Left colon (tissue), 2 donors: Measurements from ENCODE around the gene RACGAP1. TPM values are rescaled to one million over a fixed set of nuclear protein-coding genes. Genes with fewer than 3 reads are reported as not detected.

Source experiments
- ATAC-seq: fragments of 200-7000 bp; cut with Tn5 transposase; one replicate; pipeline ENCODE4 v1.9.1; 2020; ENCODE audit warnings: mild to moderate bottlenecking, moderate library complexity
- DNase-seq, 2 donors: peaks; one replicate each; pipeline ENCODE4 v3.0.0-alpha.2; 2020
- intact Hi-C, 2 donors: fragments of 100-400 bp; cut with DNase I in 1 of 2; cut with micrococcal nuclease in 1 of 2; formaldehyde crosslinking; loops; one replicate each; pipeline versions ENCODE4 v1.11.2 to v1.14.0; 2022; cut with DNase I, micrococcal nuclease
- total RNA-seq, 2 donors: library from RNA; stranded (reverse); fragmentation: NEBNext Ultra II Directional; extraction: Animal tissue kit (Norgen Biotek cat#: 25700); gene quantifications; one replicate each; pipeline ENCODE4 v1.2.1, GENCODE V29; 2021
- donor health status: DM: no; HTN: no; CAD: no.
- donor health status: DM: yes; HTN: yes; CAD: no.

RACGAP1 gene
- total RNA-seq, 2 donors from 2014 or later, result 20.0 to 25.4 TPM

DNA sequence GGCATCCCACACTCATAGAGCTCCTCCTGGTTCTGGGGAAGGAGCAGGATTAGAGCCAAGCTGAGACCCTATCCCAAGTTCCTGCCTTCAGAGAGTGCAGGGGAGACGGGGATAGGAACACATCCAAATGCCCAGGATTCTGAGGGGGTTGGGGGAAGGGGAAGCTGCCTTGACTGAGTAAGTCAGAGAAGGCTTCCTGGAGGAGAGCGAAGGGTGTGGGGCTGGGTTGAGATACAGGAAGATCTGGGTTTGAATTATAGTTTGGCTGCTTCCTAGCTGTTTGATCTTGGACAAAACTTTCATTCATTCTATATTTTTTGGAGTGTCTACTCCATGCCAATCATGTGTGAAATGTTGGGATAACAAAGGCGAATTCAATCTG lies 82.8 kb downstream of the RACGAP1 start:
- DNase-seq, result no peak
- ATAC-seq, result no peak
- intact Hi-C loops, result no loop called here

DNA sequence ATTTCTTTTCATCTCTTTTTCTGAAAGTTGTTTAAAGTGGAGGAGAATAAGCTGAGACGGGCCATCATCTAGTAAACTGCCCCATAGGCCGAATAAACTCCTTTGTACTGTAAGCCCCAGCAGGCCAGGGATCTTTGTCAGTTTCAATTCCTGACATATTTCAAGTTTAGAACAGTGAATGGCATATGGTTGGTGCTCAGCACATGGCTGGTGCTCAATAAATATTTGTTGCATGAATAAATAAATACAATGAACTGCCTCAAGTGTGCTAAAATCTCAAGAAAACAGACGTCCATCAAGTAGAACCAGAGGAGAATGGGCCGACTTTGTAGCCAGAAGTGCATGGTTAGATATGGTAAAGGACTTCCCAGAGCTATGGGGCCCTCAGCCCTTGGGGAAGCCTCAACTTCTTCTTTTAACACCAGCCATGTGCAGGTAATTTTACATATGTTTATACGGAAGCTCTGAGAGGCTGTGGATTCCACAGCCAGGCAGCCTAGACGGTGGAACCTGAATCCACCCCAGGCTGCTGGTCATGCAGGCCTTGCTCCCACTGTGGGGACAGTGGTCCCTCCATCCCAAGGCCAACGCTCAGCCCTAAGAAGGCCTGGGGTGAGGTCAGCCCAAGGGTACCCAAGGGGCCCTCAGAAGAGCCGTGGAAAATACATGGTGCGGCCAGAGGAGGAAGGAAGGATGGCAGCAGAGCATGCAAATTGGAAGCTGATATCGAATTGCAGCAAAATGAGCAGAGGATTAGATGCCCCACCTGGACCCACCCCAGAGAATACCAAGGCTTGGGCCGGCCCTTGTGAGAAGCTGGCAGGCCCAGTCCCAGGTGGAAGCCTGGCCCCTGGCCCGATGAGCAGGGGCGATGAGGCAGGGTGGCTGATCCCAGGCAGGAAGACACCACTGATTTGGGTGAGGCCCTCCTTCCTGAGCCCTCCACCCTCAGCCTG lies 83.5 kb downstream of the RACGAP1 start:
- ATAC-seq, result no peak
- peak in 1 of 2 donors; percentile 3 for DNase-seq

DNA sequence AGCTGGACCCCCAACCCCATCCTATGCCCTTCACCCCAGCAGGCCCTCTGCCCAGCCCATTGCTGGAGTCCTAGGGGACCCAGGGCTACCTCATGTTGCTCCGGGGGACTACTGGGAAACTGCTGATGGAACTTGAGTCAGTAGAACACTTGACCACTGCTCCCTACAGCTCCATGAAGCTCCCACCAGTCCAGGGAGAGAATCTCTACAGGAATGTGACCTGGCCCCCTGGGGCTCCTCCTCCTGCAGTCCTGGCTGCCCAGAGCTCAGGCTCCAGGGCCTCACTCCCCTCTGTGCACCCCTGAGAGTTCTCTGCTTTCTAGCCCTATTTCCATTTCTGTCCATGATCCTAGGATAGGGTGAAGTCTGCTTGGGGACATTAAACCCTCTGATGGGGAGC lies 85.6 kb downstream of the RACGAP1 start:
- intact Hi-C loops, result no loop called here
- ATAC-seq (no peak), DNase-seq (no peak)

More for the DNA sequence above, 83.5 kb downstream of the RACGAP1 start:
- intact Hi-C loops, result no loop called here

DNA sequence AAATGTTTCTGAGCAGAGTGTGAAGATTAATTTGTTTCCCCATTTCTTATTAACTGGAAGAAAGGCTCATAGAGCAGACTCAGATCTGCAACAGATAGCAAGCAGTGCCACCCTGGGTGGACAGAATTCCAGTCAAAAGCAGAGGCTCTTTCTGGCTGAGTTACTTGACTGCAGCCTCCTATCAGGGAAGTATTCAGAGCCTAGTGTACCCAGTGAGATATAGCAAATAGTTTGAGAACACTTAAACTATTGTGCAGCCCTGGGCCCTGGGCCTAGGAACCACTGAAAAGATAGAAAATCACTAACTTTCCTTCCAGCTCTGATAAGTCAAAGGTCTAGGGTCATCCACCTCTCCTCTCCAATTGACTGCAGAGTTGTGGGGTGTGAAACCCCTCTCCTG lies 86.0 kb downstream of the RACGAP1 start:
- intact Hi-C loops, result no loop called here
- DNase-seq (no peak), ATAC-seq (no peak)

Other genes with a start within 250 kb of the RACGAP1 start
- gene NCKAP5L, start 197.1 kb downstream of the RACGAP1 start, total RNA-seq, result 1 to 10 TPM; 3.7 to 4.8 TPM
- 1 to 10 TPM; 2.7 to 4.7 TPM for gene BCDIN3D, start 182.4 kb downstream of the RACGAP1 start, total RNA-seq
- 1 to 10 TPM; 1.2 to 2.3 TPM for gene FAIM2, start 121.6 kb downstream of the RACGAP1 start, total RNA-seq
- gene AQP2, start 74.8 kb downstream of the RACGAP1 start, total RNA-seq, result not detected
- gene AQP5, start 63.6 kb downstream of the RACGAP1 start, total RNA-seq, result not detected
- gene AQP6, start 52.5 kb downstream of the RACGAP1 start, total RNA-seq, result not detected
- 1 to 10 TPM in 1 of 2 donors, under 1 TPM in 1; 0.55 to 1.9 TPM for gene ASIC1, start 32.1 kb upstream of the RACGAP1 start, total RNA-seq
- 10 to 100 TPM; 35.5 to 41.8 TPM for gene SMARCD1, start 59.8 kb upstream of the RACGAP1 start, total RNA-seq
- gene GPD1, start 78.5 kb upstream of the RACGAP1 start, total RNA-seq, result 1 to 10 TPM; 1.8 to 4.3 TPM
- gene COX14, start 86.7 kb upstream of the RACGAP1 start, total RNA-seq, result 10 to 100 TPM; 90.1 to 91.3 TPM
- 10 to 100 TPM; 19.7 to 24.8 TPM for gene CERS5, start 141.9 kb upstream of the RACGAP1 start, total RNA-seq